PFSK-1 (cell line): ENCODE data around the gene CHSY3.

Experiments
- FOXP2 ChIP-seq: optimal IDR thresholded peaks from 2 replicates; pipeline ENCODE3; 2011; ENCODE audit warnings: borderline replicate concordance, control low read depth, inconsistent platforms; ENCODE audit not compliant: insufficient read depth; ENCODE audit errors: extremely low read length, extremely low read depth
- POLR2AphosphoS5 ChIP-seq: IDR thresholded peaks from 2 replicates; pipeline ENCODE4 v1.6.1; 2012; ENCODE audit warnings: low read depth, mild to moderate bottlenecking, control low read depth, low read length, moderate library complexity
- SIN3A ChIP-seq: IDR thresholded peaks from 2 replicates; pipeline ENCODE4 v1.6.1; 2012; ENCODE audit warnings: mild to moderate bottlenecking, low read length, moderate library complexity, borderline replicate concordance; ENCODE audit not compliant: insufficient read depth
- TAF1 ChIP-seq: IDR thresholded peaks from 2 replicates; pipeline ENCODE4 v1.6.1; 2012; ENCODE audit warnings: low read length, control low read depth, borderline replicate concordance; ENCODE audit not compliant: insufficient read depth
- TF ChIP-seq, protein P1 (sequence below), 2 experiments: IDR thresholded peaks; 2 replicates each; pipeline versions ENCODE4 v1.6.1 to v1.8.0; 2011 to 2012; ENCODE audit warnings: low read depth in 2 of 2, low read length in 2 of 2, control low read depth in 1 of 2, inconsistent platforms in 1 of 2, mild to moderate bottlenecking in 1 of 2, moderate library complexity in 1 of 2; ENCODE audit not compliant: insufficient read depth in 1 of 2

CHSY3 gene

GRCh38 chr5:129988453-129988852 lies 84.2 kb downstream of the CHSY3 start:
- TF ChIP-seq, protein P1, sequence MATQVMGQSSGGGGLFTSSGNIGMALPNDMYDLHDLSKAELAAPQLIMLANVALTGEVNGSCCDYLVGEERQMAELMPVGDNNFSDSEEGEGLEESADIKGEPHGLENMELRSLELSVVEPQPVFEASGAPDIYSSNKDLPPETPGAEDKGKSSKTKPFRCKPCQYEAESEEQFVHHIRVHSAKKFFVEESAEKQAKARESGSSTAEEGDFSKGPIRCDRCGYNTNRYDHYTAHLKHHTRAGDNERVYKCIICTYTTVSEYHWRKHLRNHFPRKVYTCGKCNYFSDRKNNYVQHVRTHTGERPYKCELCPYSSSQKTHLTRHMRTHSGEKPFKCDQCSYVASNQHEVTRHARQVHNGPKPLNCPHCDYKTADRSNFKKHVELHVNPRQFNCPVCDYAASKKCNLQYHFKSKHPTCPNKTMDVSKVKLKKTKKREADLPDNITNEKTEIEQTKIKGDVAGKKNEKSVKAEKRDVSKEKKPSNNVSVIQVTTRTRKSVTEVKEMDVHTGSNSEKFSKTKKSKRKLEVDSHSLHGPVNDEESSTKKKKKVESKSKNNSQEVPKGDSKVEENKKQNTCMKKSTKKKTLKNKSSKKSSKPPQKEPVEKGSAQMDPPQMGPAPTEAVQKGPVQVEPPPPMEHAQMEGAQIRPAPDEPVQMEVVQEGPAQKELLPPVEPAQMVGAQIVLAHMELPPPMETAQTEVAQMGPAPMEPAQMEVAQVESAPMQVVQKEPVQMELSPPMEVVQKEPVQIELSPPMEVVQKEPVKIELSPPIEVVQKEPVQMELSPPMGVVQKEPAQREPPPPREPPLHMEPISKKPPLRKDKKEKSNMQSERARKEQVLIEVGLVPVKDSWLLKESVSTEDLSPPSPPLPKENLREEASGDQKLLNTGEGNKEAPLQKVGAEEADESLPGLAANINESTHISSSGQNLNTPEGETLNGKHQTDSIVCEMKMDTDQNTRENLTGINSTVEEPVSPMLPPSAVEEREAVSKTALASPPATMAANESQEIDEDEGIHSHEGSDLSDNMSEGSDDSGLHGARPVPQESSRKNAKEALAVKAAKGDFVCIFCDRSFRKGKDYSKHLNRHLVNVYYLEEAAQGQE (IDR thresholded peaks at IDR 0.05; ENCODE audit: insufficient read depth in 1 of 2, low read depth in 2 of 2, low read length in 2 of 2): no peak
- TF ChIP-seq TAF1 (no peak), POLR2AphosphoS5 (no peak), FOXP2 (no peak), SIN3A (no peak)

DNA sequence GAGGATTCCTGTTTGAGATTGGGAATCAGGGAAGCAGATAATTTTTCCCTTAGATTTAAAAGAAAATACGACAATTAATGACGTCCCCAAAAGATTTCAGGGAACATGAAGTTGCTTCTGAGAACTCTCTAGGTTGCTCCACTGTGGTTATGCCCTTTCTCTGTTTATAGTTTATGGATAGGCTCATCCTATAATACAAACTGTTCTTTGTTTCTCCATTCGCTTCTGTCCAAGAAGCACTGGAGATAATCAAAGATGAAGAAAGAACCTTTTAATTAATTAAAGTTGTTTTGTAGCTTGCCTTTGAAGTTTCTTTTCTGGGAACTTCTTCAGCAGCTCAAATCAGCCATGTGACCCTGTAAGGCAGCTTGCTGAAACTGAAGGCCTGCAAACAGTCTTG lies 87.5 kb downstream of the CHSY3 start:
- TF ChIP-seq FOXP2: no peak

GRCh38 chr5:129996896-129997295 lies 92.6 kb downstream of the CHSY3 start:
- TF ChIP-seq FOXP2 (no peak), TAF1 (no peak), SIN3A (no peak), POLR2AphosphoS5 (no peak)
- TF ChIP-seq, protein P1 (IDR thresholded peaks at IDR 0.05; ENCODE audit: insufficient read depth in 1 of 2, low read depth in 2 of 2, low read length in 2 of 2): no peak

DNA sequence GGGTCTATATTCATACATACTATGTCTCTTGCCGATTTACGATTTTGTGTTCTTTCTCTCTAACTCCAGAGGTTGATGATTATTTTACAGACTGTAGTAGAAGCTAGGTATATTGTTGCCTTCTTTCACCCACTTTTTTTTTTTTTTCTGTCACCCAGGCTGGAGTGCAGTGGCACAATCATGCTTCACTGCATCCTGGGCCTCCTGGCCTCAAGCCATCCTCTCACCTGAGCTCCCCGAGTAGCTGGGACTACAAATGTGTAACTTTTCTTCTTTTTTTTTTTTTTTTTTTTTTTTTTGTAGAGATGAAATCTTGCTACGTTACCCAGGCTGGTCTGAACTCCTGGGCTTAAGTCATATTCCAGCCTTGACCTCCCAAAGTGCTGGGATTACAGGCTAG lies 96.2 kb downstream of the CHSY3 start:
- TF ChIP-seq TAF1 (no peak), POLR2AphosphoS5 (no peak), SIN3A (no peak), FOXP2 (no peak)
- TF ChIP-seq, protein P1 (IDR thresholded peaks at IDR 0.05; ENCODE audit: insufficient read depth in 1 of 2, low read depth in 2 of 2, low read length in 2 of 2): no peak

GRCh38 chr5:130002183-130002582 lies 97.9 kb downstream of the CHSY3 start:
- TF ChIP-seq, protein P1 (IDR thresholded peaks at IDR 0.05; ENCODE audit: insufficient read depth in 1 of 2, low read depth in 2 of 2, low read length in 2 of 2): no peak
